Stimulated activated CD4-positive, alpha-beta T cell treated with anti-CD3 and anti-CD28 coated beads, Interleukin-12 subunit alpha, Interleukin-12 subunit beta, amount 100 ng/mL, for 24 hours (primary cell): Measurements from ENCODE around the gene TTYH3.
"Not testable (repeated sequence)": the region's sequence is repeated elsewhere in the genome, so short reads cannot be mapped to it uniquely, and the experiment has no call there.

Source experiments
- DNase-seq, 2 experiments: peaks; one replicate each; pipeline ENCODE4 v3.0.0-alpha.2; 2020; ENCODE audit warnings: low read depth in 2 of 2

The TTYH3 gene

GRCh38 chr7:2688409-2689342, 56.9 kb downstream of the TTYH3 start:
- no peak for DNase-seq

GRCh38 chr7:2689343-2689847, 57.6 kb downstream of the TTYH3 start:
- no peak for DNase-seq

- DNase-seq, result no peak
Measured at GRCh38 chr7:2689951-2690705, 58.3 kb downstream of the TTYH3 start.

GRCh38 chr7:2691011-2691707, 59.4 kb downstream of the TTYH3 start:
- DNase-seq, result no peak

GRCh38 chr7:2691932-2692439, 60.2 kb downstream of the TTYH3 start:
- DNase-seq, result not testable (repeated sequence)

- no peak for DNase-seq
Measured at GRCh38 chr7:2692543-2692942, 60.8 kb downstream of the TTYH3 start.

GRCh38 chr7:2693420-2694121, 61.8 kb downstream of the TTYH3 start:
- not testable (repeated sequence) for DNase-seq

- not testable (repeated sequence) for DNase-seq
Measured at GRCh38 chr7:2694122-2694436, 62.3 kb downstream of the TTYH3 start.

GRCh38 chr7:2698581-2699288, 66.9 kb downstream of the TTYH3 start:
- peak in 1 of 2 experiments; percentile 42 for DNase-seq

- DNase-seq, result no peak
Measured at GRCh38 chr7:2699289-2699620, 67.5 kb downstream of the TTYH3 start.

GRCh38 chr7:2700141-2700850, 68.5 kb downstream of the TTYH3 start:
- no peak for DNase-seq

- no peak for DNase-seq
Measured at GRCh38 chr7:2701424-2701823, 69.6 kb downstream of the TTYH3 start.

- no peak for DNase-seq
Measured at GRCh38 chr7:2701832-2702593, 70.2 kb downstream of the TTYH3 start.

- no peak for DNase-seq
Measured at GRCh38 chr7:2702594-2702957, 70.8 kb downstream of the TTYH3 start.

GRCh38 chr7:2705371-2706096, 73.7 kb downstream of the TTYH3 start:
- DNase-seq, result no peak

- no peak for DNase-seq
Measured at GRCh38 chr7:2706685-2707126, 74.9 kb downstream of the TTYH3 start.

- DNase-seq, result no peak
Measured at GRCh38 chr7:2707481-2707880, 75.7 kb downstream of the TTYH3 start.

- no peak for DNase-seq
Measured at GRCh38 chr7:2708041-2708440, 76.3 kb downstream of the TTYH3 start.
